ENCODE data around the gene SERPINA4. TPM values are rescaled to one million over a fixed set of nuclear protein-coding genes. Genes with fewer than 3 reads are reported as not detected.
A peak's percentile ranks its signal among the peaks of the same experiment; 100 is the strongest.

SERPINA4 gene
- total and polyA plus RNA-seq, 2 of the 13 experiments (the other 11 are each of a cell fraction or from before 2014, with no cell fraction given) = 39.1 to 57.8 TPM

- TF ChIP-seq EP300 (IDR thresholded peaks at IDR 0.05; ENCODE audit: low read depth in 2 of 2, low read length in 2 of 2) (peak in 1 of 2 experiments; percentile 92; a peak in 3 of 4 replicates), EP300 (CRISPR knock-in tag; IDR thresholded peaks at IDR 0.05; ENCODE audit: borderline replicate concordance) (peak; percentile 61; the same call in 1 of the 2 replicates), ZMYM2 (CRISPR knock-in tag; IDR thresholded peaks at IDR 0.05) (no peak), ERF (CRISPR knock-in tag; IDR thresholded peaks at IDR 0.05) (peak; percentile 15; the same call in 1 of the 2 replicates), ZNF710 (CRISPR knock-in tag; IDR thresholded peaks at IDR 0.05; ENCODE audit: borderline replicate concordance) (peak; percentile 98), STAG1 (CRISPR knock-in tag; IDR thresholded peaks at IDR 0.05) (no peak; the same call in 1 of the 2 replicates), SAP130 (CRISPR knock-in tag; IDR thresholded peaks at IDR 0.05; ENCODE audit: low read depth) (peak; percentile 62), ZNF550 (CRISPR knock-in tag; IDR thresholded peaks at IDR 0.05; ENCODE audit: borderline replicate concordance) (no peak), SIX4 (CRISPR knock-in tag; IDR thresholded peaks at IDR 0.05) (peak; percentile 95), ZNF354B (CRISPR knock-in tag; IDR thresholded peaks at IDR 0.05) (no peak), ATF1 (CRISPR knock-in tag; IDR thresholded peaks at IDR 0.05) (peak; percentile 55), FOXO1 (CRISPR knock-in tag; IDR thresholded peaks at IDR 0.05) (peak; percentile 69), AFF4 (CRISPR knock-in tag; IDR thresholded peaks at IDR 0.05) (no peak), FOXP4 (CRISPR knock-in tag; IDR thresholded peaks at IDR 0.05) (peak; percentile 77), RCOR2 (CRISPR knock-in tag; IDR thresholded peaks at IDR 0.05) (peak; percentile 83), ATF7 (IDR thresholded peaks at IDR 0.05) (no peak), ATF7 (CRISPR knock-in tag; IDR thresholded peaks at IDR 0.05) (no peak), RXRB (CRISPR knock-in tag; IDR thresholded peaks at IDR 0.05; ENCODE audit: borderline replicate concordance) (peak; percentile 82)
These were observed 11.5 kb downstream of the SERPINA4 start (continued) for GRCh38 chr14:94572637-94573303.

Data from HepG2 (cell line).